HL-60/S4 treated with retinoic acid at 250 ng/mL for 4 days and 3 days (cell line): ENCODE data around the gene RBAK.
"Not testable (repeated sequence)": the region's sequence is repeated elsewhere in the genome, so short reads cannot be mapped to it uniquely, and the experiment has no call there.

ENCODE experiments used
- in situ Hi-C: fragments of 300-500 bp; cut with MboI; formaldehyde crosslinking; loops from 2 replicates; pipeline ENCODE4 v1.7.0; 2022; ENCODE audit warnings: low sequenced_read_pairs

Gene RBAK

DNA sequence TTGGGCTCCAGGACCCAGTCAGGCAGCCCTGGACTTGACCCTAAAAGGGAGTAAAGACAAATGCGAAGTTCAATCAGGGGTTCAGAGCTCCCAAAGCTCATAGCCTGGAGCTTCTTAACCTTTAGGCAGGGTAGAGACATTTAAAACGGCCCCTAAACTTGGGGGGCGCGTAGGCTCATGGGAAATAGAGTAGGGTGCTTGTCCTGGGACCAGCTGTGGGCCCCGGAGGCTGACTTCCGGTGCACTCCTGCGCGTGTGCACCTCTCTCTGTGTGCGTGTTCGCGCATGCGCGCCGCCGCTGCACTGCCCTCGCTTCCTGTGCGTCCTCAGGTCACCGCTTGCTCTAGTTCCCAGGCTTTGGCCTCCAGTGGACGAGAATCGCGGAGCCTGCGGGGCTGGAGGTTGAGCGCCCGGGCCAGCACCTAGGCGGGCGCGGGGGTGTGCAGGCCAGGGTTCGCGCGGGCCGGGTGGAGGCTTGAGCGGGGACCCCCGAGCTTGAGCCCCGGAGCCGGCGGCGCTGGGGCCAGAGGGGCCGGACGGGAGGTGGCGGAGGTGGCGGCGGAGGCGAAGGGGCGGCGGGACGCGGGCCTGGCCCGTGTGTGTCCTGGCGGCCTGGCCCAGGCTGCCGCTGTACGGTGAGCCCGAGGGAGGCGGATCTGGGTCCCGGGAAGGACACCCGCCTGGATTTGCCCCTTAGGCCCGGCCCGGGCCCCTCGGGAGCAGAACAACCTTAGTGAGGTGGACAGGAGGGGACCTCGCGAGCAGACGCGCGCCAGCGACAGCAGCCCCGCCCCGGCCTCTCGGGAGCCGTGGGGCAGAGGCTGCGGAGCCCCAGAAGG is at the start of gene RBAK:
Gene RBAK, plus strand, starts transcription at position 303 of the 839 bp plus-strand sequence. CDS start 2,217 bp downstream, outside the sequence.
- in situ Hi-C loops = no loop called here

DNA sequence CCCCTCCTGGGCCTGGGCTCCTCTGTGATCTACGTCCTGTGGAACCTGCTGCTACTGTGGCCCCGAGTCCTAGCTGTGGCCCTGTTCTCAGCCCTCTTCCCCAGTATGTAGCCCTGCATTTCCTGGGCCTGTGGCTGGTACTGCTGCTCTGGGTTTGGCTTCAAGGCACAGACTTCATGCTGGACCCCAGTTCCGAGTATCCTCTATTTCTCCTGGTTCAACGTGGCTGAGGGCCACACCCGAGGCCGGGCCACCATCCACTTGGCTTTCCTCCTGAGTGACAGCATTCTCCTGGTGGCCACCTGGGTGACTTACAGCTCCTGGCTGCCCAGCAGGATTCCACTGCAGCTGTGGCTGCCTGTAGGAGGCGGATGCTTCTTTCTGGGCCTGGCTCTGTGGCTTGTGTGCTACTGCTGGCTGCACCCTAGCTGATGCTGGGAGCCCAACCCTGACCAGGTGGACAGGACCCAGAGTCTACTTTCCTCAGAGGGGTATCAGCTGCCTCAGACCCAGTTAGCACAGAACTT is 48.9 kb upstream of the RBAK start:
- in situ Hi-C loops = no loop called here

- in situ Hi-C loops = no loop called here
Measured at GRCh38 chr7:4998244-4998643, 47.4 kb upstream of the RBAK start.

DNA sequence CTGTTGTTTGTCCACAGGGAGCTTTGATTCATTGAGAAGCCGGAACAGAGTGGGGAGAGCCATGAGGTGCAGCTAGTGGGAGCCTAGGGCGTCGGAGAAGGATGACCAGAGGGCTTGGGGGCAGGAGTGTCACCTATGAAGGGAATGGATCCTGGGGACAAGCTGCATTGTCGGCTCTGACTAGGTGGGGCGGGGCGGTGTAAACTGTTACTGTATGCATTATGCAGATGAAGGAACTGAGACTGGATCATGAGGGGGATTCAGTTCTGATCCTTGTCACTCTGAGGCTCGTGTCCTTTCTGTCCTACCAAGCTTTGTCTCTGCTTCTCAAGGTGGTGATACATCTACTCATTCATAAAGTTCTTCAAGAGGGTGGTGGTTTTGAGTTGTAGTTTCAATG is 46.8 kb upstream of the RBAK start:
- in situ Hi-C loops = no loop called here

DNA sequence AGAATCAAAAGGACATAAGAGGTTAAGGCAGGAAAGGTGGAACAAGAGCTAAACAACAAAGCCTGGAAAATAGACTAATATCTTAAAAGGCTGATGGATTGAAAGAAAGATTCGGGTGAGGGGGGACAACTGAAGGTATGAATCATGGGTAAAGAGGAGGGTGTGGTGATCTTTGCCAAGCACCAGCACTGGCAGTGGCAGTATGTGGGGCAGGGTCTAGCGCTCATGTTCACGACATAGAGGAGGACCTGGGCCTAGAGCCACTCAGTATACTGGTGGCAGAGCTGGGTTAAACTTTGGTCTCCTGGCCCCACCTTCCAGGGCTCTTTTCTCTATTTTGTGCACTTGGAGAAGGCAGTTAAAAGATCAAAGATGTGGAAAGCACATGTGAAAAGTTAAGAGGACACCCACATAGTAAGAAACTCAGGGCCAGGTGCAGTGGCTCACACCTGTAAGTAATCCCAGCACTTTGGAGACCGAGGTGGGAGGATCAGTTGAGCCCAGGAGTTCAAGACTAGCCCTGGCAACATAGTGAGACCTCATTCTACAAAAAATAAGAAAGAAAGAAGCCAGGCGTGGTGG is 46.2 kb upstream of the RBAK start:
- in situ Hi-C loops = no loop called here

DNA sequence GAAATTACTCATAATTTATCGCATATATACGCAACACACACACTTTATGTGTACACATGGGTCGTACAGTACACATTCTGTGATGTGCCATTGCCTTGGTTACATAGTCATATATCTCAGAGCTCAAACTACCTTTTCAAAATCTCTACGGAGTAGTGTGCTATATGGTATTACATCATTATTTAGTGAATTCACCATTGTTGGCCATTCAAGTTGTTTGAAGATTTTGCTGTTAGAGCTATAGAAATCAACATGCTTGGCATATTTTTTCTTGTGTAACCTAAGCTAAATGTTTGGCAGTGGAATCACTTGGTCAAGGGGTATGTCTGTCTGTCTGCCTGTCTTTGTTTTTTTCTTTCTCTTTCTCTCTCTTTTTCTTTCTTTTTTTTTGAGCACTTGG is 44.7 kb upstream of the RBAK start:
- in situ Hi-C loops = no loop called here

- in situ Hi-C loops = no loop called here
Measured at GRCh38 chr7:5001911-5002310, 43.7 kb upstream of the RBAK start.

GRCh38 chr7:5005066-5005465 is 40.6 kb upstream of the RBAK start:
- in situ Hi-C loops = no loop called here

DNA sequence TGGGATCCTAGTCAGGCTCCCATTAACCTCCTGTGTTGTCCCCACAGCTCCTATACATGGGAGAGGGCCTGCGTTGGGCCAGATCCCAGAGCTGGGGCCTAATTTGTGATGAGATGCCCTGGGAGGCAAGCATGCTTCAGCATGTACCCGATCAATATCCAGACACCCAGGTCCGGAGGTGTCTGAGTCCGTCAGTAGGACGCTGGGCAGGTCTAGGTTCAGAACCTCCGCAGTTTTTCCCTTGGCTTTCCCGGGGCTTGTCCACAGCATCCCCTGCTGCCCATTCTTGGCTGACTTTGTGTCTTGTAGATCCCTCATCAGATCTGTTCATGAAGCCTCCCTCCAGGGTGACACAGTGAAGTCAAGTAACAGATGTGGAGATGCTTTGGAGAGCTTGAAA is 32.7 kb upstream of the RBAK start:
- in situ Hi-C loops = no loop called here

- in situ Hi-C loops = not testable (repeated sequence)
Measured at GRCh38 chr7:5015936-5016335, 29.7 kb upstream of the RBAK start.

- in situ Hi-C loops = not testable (repeated sequence)
Measured at GRCh38 chr7:5017626-5018025, 28.0 kb upstream of the RBAK start.

- in situ Hi-C loops = no loop called here
Measured at GRCh38 chr7:5020098-5020497, 25.6 kb upstream of the RBAK start.

DNA sequence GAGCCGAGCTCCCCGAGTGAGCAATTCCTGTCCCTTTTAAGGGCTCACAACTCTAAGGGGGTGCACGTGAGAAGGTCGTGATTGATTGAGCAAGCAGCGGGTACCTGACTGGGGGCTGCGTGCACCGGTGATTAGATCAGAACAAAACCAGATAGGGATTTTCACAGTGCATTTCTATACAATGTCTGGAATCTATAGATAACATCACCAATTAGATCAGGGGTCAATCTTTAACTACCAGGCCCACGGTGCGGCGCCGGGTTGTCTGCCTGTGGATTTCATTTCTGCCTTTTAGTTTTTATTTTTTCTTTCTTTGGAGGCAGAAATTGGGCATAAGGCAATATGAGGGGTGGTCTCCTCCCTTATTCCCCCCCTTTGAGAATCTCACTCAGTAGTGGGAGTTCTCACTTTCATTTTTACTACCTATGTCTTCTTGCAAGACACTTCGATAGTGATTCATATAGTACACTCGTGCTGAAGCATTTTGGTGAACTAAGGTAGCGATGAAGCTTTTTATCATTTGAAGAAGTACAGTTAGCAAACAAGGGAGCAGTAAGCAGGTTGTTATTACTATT is 24.6 kb upstream of the RBAK start:
- in situ Hi-C loops = not testable (repeated sequence)

DNA sequence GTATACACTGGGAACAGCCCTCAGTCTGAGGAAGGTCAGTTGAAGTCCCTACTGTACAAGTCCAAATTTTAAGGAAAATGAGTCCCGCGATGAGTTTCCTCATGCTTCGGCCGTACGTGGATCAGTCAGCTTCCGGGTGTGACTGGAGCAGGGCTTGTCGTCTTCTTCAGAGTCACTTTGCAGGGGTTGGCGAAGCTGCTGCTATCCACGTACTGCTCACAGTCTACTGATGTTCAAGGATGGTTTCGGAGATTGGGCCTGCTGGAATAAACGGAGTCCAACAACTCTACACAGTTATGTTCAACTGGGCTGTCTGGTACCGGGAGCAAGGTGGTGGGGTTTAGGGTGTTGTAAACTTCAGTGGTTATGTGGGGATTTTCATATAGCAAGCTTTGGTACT is 22.0 kb upstream of the RBAK start:
- in situ Hi-C loops = not testable (repeated sequence)

DNA sequence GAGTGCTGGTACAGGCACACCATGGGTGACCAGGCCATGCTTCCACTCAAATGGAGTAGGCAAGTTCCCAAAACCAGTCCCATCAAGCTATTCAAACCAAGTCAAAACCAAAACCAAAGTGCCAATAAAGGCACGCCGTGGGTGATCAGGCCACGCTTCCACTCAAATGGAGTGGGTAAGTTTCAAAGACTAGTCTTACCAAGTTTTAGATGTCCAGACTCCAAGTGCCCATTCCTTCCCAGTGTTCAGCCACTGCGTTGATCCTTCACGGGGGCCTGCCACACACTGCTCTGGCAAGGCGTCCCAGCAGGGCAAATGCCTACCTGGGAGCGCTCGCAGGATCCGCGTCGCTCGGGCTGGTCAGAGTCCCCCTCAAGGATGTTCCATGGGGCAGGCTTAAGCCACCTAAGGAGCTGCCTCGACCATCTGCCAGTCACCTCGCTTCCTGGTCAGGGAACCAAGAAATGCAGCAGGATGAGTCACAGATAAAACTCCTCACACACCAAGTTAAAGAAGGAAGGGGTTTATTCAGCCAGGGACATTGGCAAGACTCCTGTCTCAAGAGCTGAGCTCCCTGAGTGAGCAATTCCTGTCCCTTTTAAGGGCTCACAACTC is 17.8 kb upstream of the RBAK start:
- in situ Hi-C loops = not testable (repeated sequence)

DNA sequence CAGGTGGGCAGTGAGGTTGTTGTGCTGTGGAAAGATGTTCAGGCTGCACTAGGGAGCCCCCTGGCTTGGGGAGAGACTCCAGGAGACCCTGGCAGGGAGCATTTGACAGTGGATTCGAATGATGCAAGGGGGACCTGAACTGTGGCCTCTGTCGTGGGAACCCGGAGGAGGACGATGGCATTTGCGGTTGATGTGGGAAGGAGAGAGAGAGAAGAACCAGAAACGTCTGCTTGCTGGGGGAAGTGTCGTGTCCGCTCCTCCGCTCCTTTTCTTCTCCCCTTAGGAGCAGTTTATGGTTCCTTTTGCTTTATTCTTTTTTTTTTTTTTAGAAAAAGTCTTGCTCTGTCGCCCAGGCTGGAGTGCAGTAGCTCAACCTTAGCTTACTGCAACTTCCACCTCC is 12.5 kb upstream of the RBAK start:
- in situ Hi-C loops = not testable (repeated sequence)

- in situ Hi-C loops = no loop called here
Measured at GRCh38 chr7:5035276-5035675, 10.4 kb upstream of the RBAK start.

DNA sequence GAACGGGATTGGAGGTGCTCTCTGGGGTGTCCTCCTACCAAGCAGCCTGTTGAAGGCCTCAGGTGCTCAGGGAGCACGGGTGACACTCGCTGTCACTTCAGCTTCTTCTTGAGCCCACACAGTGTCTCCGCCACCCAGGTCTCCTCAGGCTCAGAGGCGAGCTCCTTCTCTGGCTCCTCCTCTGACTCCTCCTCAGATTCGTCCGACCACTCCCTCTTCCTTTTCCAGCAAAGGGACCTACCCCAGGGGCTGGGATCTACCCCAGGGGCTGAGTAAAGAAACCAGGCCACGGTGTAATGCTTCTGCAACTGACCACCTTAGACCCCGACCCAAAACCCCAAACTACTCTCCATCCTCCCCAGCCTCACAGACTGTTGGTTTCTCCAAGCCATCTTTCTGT is 9.2 kb upstream of the RBAK start:
- in situ Hi-C loops = no loop called here

GRCh38 chr7:5041047-5041446 is 4.6 kb upstream of the RBAK start:
- in situ Hi-C loops = no loop called here

- in situ Hi-C loops = no loop called here
Measured at GRCh38 chr7:5043661-5044060, 2.0 kb upstream of the RBAK start.

GRCh38 chr7:5046397-5046732 is 705 bp downstream of the RBAK start:
- in situ Hi-C loops = not testable (repeated sequence)

GRCh38 chr7:5047127-5047526 is 1.5 kb downstream of the RBAK start:
- in situ Hi-C loops = not testable (repeated sequence)
